HG02763 (cell line): ENCODE data around the gene LYPD1.

ENCODE experiments used
- ATAC-seq: cut with Tn5 transposase; IDR thresholded peaks from one replicate; pipeline ENCODE4 v1.9.1; 2021; ENCODE audit warnings: mild to moderate bottlenecking, moderate library complexity; ENCODE audit not compliant: unreplicated experiment

LYPD1 gene

DNA sequence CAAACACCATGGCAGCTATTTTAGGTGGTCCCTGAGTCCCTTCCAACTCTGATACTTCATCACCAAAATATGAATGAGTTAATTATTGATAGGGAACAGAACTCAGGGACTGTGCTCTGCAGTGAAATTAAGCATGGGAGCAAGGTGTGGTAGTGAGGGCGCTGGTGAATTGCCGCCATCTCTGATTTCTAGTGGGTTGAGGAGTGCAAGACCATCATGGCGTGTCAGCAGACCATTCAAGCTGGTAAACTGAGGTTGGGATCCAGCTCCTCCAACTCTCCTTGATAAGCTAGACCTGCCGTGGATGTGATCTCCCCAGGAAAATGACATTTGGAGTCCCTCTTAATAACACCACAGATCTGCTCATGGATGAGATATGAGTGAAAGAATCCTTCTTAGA lies 70.4 kb downstream of the LYPD1 start:
- no peak for ATAC-seq

DNA sequence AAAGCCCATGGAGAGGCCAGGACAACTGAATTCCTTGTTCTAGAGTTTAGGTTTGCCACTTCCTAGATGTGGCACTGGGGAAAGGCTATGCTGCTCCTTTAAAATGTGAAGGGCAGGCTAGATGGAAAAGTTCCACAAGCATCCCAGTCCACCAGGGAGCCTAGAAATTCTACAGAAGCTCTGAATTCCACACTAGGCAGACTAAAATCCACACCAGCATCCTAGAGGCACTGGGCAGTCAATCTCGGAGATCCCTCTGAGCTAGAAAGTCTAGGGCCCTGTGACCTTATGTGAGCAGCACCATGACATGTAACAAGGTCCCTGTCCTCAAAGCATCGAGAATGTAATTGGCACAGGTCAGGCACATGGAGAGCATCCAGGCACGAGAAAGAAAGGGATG lies 71.5 kb downstream of the LYPD1 start:
- no peak for ATAC-seq

DNA sequence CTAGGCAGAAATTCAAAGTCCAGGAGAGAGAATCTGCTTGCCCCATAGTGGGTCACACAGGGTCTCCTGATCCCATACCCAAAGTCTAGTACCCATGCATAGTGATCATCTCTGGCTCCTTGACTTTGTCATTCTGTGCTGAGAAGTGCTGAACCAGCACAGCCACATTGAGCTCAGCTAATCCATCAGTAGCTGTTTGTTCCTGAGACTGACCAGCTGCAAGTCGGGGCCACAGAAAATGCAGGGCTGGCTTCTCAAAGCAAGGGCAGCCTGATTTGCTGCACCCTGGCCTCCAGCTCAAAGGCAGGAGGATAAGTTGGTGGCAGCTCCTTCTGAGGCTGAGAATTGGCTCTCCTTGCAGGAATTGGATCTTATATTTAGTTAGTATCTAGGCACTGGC lies 72.2 kb downstream of the LYPD1 start:
- ATAC-seq, result no peak

DNA sequence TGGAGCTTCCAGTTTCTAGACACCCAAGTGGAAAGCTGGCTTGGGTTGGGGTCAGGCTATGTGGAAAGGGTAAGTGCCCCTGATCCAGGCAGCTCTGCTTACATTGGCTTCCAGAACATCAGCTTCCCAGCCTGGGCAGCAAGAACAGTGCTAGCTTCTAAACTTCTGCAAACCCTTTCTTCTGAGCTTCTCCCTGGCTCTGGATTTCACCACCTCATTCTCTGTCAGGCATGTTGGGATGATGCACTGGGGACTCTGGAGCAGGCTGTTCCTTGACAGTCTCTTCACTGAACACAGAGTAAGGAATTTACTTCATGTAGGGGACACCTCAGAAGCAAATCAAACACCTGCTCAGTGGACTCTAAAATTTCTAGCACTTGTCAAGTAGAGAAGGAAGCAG lies 72.8 kb downstream of the LYPD1 start:
- no peak for ATAC-seq

DNA sequence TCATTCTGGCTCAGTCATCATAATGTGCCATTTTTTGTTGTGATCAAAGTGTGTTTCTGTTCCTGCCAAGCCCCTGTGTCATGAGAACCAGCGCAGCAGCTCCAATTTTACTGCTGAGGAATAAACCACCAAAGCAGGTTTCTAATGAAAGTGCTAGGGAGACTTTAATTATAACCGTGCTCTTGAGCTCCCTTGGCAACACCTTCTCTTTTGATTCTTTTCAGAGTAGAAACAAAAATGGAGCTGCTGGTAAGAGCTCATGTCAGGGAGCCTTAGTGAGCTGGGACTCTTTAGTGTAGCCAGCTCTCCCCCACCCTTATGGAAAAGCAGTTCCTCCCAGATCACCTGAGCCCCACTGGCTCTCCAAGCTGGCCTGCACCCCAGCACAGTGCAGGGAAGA lies 74.3 kb downstream of the LYPD1 start:
- no peak for ATAC-seq

DNA sequence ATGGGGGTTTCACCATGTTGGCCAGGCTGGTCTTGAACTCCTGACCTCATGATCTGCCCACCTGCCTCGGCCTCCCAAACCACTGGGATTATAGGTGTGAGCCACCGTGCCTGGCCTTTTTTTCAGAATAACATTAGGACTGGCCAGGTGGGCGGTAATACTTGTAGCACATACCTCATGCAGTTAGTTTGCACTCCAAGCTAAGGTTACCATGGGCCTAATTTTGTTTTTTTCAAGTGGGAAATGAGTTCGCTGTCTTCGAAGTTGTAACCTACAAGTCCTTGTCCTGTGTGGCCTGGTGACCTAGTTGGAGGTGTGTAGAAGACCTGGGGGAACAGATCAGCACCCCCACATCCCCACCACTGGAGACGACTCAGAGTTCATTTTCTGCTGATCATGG lies 74.8 kb downstream of the LYPD1 start:
- no peak for ATAC-seq
